ENCODE data around the gene P4HA2. TPM values are rescaled to one million over a fixed set of nuclear protein-coding genes. Genes with fewer than 3 reads are reported as not detected.

The P4HA2 gene
- total and polyA plus RNA-seq, 2 of the 8 experiments (the other 6 are each of a cell fraction or from before 2014, with no cell fraction given): 7.4 to 9.3 TPM

- no peak overlapping the region for H2BK20ac ChIP-seq (ENCODE audit: low read length)
- no peak overlapping the region for H2BK15ac ChIP-seq (ENCODE audit: low read length)
- H2BK120ac ChIP-seq (replicated peaks; ENCODE audit: low read depth, low read length): no peak overlapping the region
- DNase-seq (ENCODE audit: low read depth in 1 of 2, low spot score in 2 of 2) (no peak), FAIRE-seq (no peak)
- H3K27me3 ChIP-seq (replicated peaks in 1 of 4; ENCODE audit: control insufficient read depth in 3 of 4, extremely low read depth in 1 of 4, insufficient read depth in 3 of 4, low read length in 3 of 4): no peaks in the 10 kb centered on the region
- no peaks in the 10 kb centered on the region for H3K79me2 ChIP-seq (ENCODE audit: control insufficient read depth in 1 of 2, insufficient read depth in 2 of 2, low read length in 2 of 2)
- no peak overlapping the region for H3K9ac ChIP-seq (replicated peaks in 1 of 4; ENCODE audit: extremely low read depth in 1 of 4, low read depth in 3 of 4, low read length in 3 of 4)
- POLR2A ChIA-PET (ENCODE audit: partially characterized antibody): no interaction called here
- H3K27ac ChIP-seq (ENCODE audit: low read depth, low read length): no peak overlapping the region
- H2AK5ac ChIP-seq (ENCODE audit: low read depth, low read length): no peak overlapping the region
- H3K36me3 ChIP-seq (ENCODE audit: control insufficient read depth in 2 of 4, insufficient read depth in 4 of 4, low read length in 3 of 4): no peaks in the 10 kb centered on the region; a peak in 1 of 8 replicates
- CTCF ChIA-PET (ENCODE audit: partially characterized antibody): no interaction called here
- H3K23ac ChIP-seq (ENCODE audit: insufficient read length): no peak overlapping the region
- H3K4me2 ChIP-seq (ENCODE audit: insufficient read depth in 1 of 2, low read depth in 2 of 2, low read length in 2 of 2): no peak overlapping the region
- no peaks in the 10 kb centered on the region for H3K9me3 ChIP-seq (ENCODE audit: insufficient read depth in 2 of 2, low read depth in 1 of 2, low read length in 1 of 2)
- no peak overlapping the region for H3K14ac ChIP-seq (ENCODE audit: insufficient read length)
- H3K56ac ChIP-seq (replicated peaks; ENCODE audit: insufficient read length, low read depth, low read length): no peak overlapping the region
- H2AFZ ChIP-seq (ENCODE audit: low read length): no peak overlapping the region
- no peak overlapping the region for H4K91ac ChIP-seq (replicated peaks; ENCODE audit: insufficient read length, low read length)
- H3K18ac ChIP-seq (ENCODE audit: extremely low read depth, low read length): no peak overlapping the region
- no peak overlapping the region for H3K4ac ChIP-seq (replicated peaks; ENCODE audit: insufficient read length, low read depth, low read length)
- WGBS, 2 experiments (ENCODE audit: extremely low coverage in 1 of 2, insufficient coverage in 1 of 2, insufficient read length in 1 of 2, insufficient replicate concordance in 2 of 2, low coverage in 1 of 2, low lambda C conversion rate in 2 of 2, missing lambda C conversion rate in 1 of 2): 94% methylated on average over 7 of the region's 7 CpGs; no CpG with 5 or more reads in 1 of the 2 experiments
- peaks cover 0 to 2% of the 10 kb centered on the region in 2 experiments for H4K20me1 ChIP-seq (replicated peaks in 1 of 2; ENCODE audit: control insufficient read depth in 1 of 2, insufficient read depth in 2 of 2, low read length in 2 of 2)
- H4K5ac ChIP-seq (ENCODE audit: insufficient read length, low read depth, low read length): no peak overlapping the region
- H4K8ac ChIP-seq (ENCODE audit: extremely low read depth, insufficient read depth, low read length): no peak overlapping the region
- no peak overlapping the region for H2BK5ac ChIP-seq (ENCODE audit: low read depth, low read length)
- no peaks in the 10 kb centered on the region for H3K79me1 ChIP-seq (ENCODE audit: low read depth, low read length)
- no peak overlapping the region for H2BK12ac ChIP-seq (ENCODE audit: low read depth, low read length)
- H3K4me3 ChIP-seq (ENCODE audit: extremely low read depth in 1 of 4, insufficient read depth in 2 of 4, low read depth in 3 of 4, low read length in 4 of 4): no peak overlapping the region
- H3K23me2 ChIP-seq (ENCODE audit: low read depth, low read length): no peaks in the 10 kb centered on the region
- H3K4me1 ChIP-seq (replicated peaks in 1 of 4; ENCODE audit: control insufficient read depth in 3 of 4, insufficient read depth in 4 of 4, low read length in 3 of 4): no peaks in the 10 kb centered on the region
- TF ChIP-seq POLR2AphosphoS5 (IDR thresholded peaks at IDR 0.05; ENCODE audit: low read depth, low read length) (no peak), SP1 (IDR thresholded peaks at IDR 0.05; ENCODE audit: low read depth, low read length) (no peak), MAX (IDR thresholded peaks at IDR 0.05) (no peak), BCL11A (IDR thresholded peaks at IDR 0.05; ENCODE audit: low read depth in 2 of 2, low read length in 2 of 2) (no peak), ATF2 (IDR thresholded peaks at IDR 0.05; ENCODE audit: low read length) (no peak), GTF2F1 (IDR thresholded peaks at IDR 0.05; ENCODE audit: borderline replicate concordance, low read depth, low read length) (no peak), JUN (IDR thresholded peaks at IDR 0.05; ENCODE audit: low read depth, low read length) (no peak), CTBP2 (IDR thresholded peaks at IDR 0.05; ENCODE audit: borderline replicate concordance, insufficient read depth, insufficient read length, low read length) (no peak), CREB1 (IDR thresholded peaks at IDR 0.05) (no peak), EP300 (IDR thresholded peaks at IDR 0.05; ENCODE audit: borderline replicate concordance in 1 of 2, low read depth in 2 of 2, low read length in 2 of 2) (no peak)
Observed at GRCh38 chr5:132213666-132214065, 14.0 kb downstream of the P4HA2 start.

Measured in H1 (cell line).